Astrocyte of the hippocampus (primary cell): ENCODE results near the gene TAF4B.
A peak's percentile ranks its signal among the peaks of the same experiment; 100 is the strongest.
"Not testable (repeated sequence)": the region's sequence is repeated elsewhere in the genome, so short reads cannot be mapped to it uniquely, and the experiment has no call there.

Source experiments
- DNase-seq: peaks from one replicate; pipeline ENCODE4 v3.0.0; 2011; ENCODE audit warnings: low read depth, low spot score

The TAF4B gene

GRCh38 chr18:26424428-26425147, 198.3 kb downstream of the TAF4B start:
- no peak for DNase-seq

GRCh38 chr18:26425148-26425531, 198.9 kb downstream of the TAF4B start:
- no peak for DNase-seq

- DNase-seq: peak; percentile 82
Measured at GRCh38 chr18:26429535-26430226, 203.4 kb downstream of the TAF4B start.

GRCh38 chr18:26432651-26433424, 206.6 kb downstream of the TAF4B start:
- DNase-seq: no peak

GRCh38 chr18:26434887-26435286, 208.6 kb downstream of the TAF4B start:
- DNase-seq: no peak

- no peak for DNase-seq
Measured at GRCh38 chr18:26435415-26436095, 209.3 kb downstream of the TAF4B start.

GRCh38 chr18:26436176-26437051, 210.2 kb downstream of the TAF4B start:
- peak; percentile 67 for DNase-seq

GRCh38 chr18:26437634-26438033, 211.4 kb downstream of the TAF4B start:
- DNase-seq: not testable (repeated sequence)

GRCh38 chr18:26438980-26439379, 212.7 kb downstream of the TAF4B start:
- no peak for DNase-seq

GRCh38 chr18:26439537-26439936, 213.3 kb downstream of the TAF4B start:
- no peak for DNase-seq

- no peak for DNase-seq
Measured at GRCh38 chr18:26440644-26441043, 214.4 kb downstream of the TAF4B start.
